HEK293 (cell line): ENCODE measurements around the gene ARHGAP45.

Experiments
- BCL11A ChIP-seq: fragments of 450-650 bp; formaldehyde crosslinking; IDR thresholded peaks from 2 replicates; pipeline ENCODE4 v1.5.1; 2016; ENCODE audit warnings: low read depth, missing biosample characterization, missing genetic modification characterization
- GLIS1 ChIP-seq: fragments of 450-650 bp; formaldehyde crosslinking; IDR thresholded peaks from 2 replicates; pipeline ENCODE4 v1.5.1; 2016; ENCODE audit warnings: missing biosample characterization, missing genetic modification characterization
- GLIS2 ChIP-seq: fragments of 450-650 bp; formaldehyde crosslinking; IDR thresholded peaks from 2 replicates; pipeline ENCODE4 v1.5.1; 2016; ENCODE audit warnings: missing biosample characterization, missing genetic modification characterization
- KLF10 ChIP-seq: fragments of 450-650 bp; IDR thresholded peaks from 2 replicates; pipeline ENCODE4 v1.5.1; 2018; ENCODE audit warnings: missing biosample characterization, mild to moderate bottlenecking, missing genetic modification characterization
- KLF8 ChIP-seq: fragments of 450-650 bp; formaldehyde crosslinking; IDR thresholded peaks from 2 replicates; pipeline ENCODE4 v1.5.1; 2016; ENCODE audit warnings: missing biosample characterization, missing genetic modification characterization
- MEIS1 ChIP-seq: sonication (generic); formaldehyde crosslinking; IDR thresholded peaks from 2 replicates; pipeline ENCODE4 v1.8.1; 2022; ENCODE audit warnings: missing genetic modification reagents, mild to moderate bottlenecking, borderline replicate concordance
- SP2 ChIP-seq: fragments of 450-650 bp; formaldehyde crosslinking; IDR thresholded peaks from 2 replicates; pipeline ENCODE4 v1.5.1; 2016; ENCODE audit warnings: missing biosample characterization, missing genetic modification characterization
- SP3 ChIP-seq: fragments of 450-650 bp; formaldehyde crosslinking; IDR thresholded peaks from 2 replicates; pipeline ENCODE4 v1.5.1; 2016; ENCODE audit warnings: missing biosample characterization, missing genetic modification characterization
- SP7 ChIP-seq: fragments of 450-650 bp; formaldehyde crosslinking; IDR thresholded peaks from 2 replicates; pipeline ENCODE4 v1.5.1; 2016; ENCODE audit warnings: missing biosample characterization, missing genetic modification characterization
- ZBTB17 ChIP-seq: fragments of 450-650 bp; formaldehyde crosslinking; IDR thresholded peaks from 2 replicates; pipeline ENCODE4 v1.5.1; 2016; ENCODE audit warnings: missing biosample characterization, missing genetic modification characterization
- ZBTB20 ChIP-seq: fragments of 450-650 bp; formaldehyde crosslinking; IDR thresholded peaks from 2 replicates; pipeline ENCODE4 v1.5.1; 2016; ENCODE audit warnings: missing biosample characterization, missing genetic modification characterization
- ZBTB8A ChIP-seq: fragments of 450-650 bp; formaldehyde crosslinking; IDR thresholded peaks from 2 replicates; pipeline ENCODE4 v1.5.1; 2016; ENCODE audit warnings: missing biosample characterization, missing genetic modification characterization
- ZNF140 ChIP-seq: fragments of 450-650 bp; formaldehyde crosslinking; IDR thresholded peaks from 2 replicates; pipeline ENCODE4 v1.5.1; 2016; ENCODE audit warnings: missing biosample characterization, missing genetic modification characterization
- ZNF214 ChIP-seq: fragments of 450-650 bp; formaldehyde crosslinking; IDR thresholded peaks from 2 replicates; pipeline ENCODE4 v1.5.1; 2017; ENCODE audit warnings: missing biosample characterization, mild to moderate bottlenecking, missing genetic modification characterization, borderline replicate concordance
- ZNF248 ChIP-seq: fragments of 450-650 bp; formaldehyde crosslinking; IDR thresholded peaks from 2 replicates; pipeline ENCODE4 v1.5.1; 2017; ENCODE audit warnings: missing biosample characterization, missing genetic modification characterization
- ZNF558 ChIP-seq: fragments of 450-650 bp; formaldehyde crosslinking; IDR thresholded peaks from 2 replicates; pipeline ENCODE4 v1.5.1; 2016; ENCODE audit warnings: missing biosample characterization, missing genetic modification characterization
- ZNF677 ChIP-seq: fragments of 450-650 bp; IDR thresholded peaks from 2 replicates; pipeline ENCODE4 v1.5.0; 2018; ENCODE audit warnings: missing biosample characterization, mild to moderate bottlenecking, missing genetic modification characterization, moderate library complexity
- TF ChIP-seq, protein P1 (sequence below): fragments of 450-650 bp; formaldehyde crosslinking; IDR thresholded peaks from 2 replicates; pipeline ENCODE4 v1.5.1; 2016; ENCODE audit warnings: missing biosample characterization, missing genetic modification characterization
- TF ChIP-seq, protein P2 (sequence below): fragments of 450-650 bp; formaldehyde crosslinking; IDR thresholded peaks from 2 replicates; pipeline ENCODE4 v1.5.1; 2017; ENCODE audit warnings: missing biosample characterization, missing genetic modification characterization
- TF ChIP-seq, protein P3 (sequence below): fragments of 450-650 bp; formaldehyde crosslinking; conservative IDR thresholded peaks from 2 replicates; pipeline ENCODE4 v1.5.1; 2016; ENCODE audit warnings: low read depth, missing biosample characterization, missing genetic modification characterization
- TF ChIP-seq, protein P4 (sequence below): fragments of 450-650 bp; formaldehyde crosslinking; conservative IDR thresholded peaks from 2 replicates; pipeline ENCODE4 v1.5.1; 2016; ENCODE audit warnings: low read depth, missing biosample characterization, missing genetic modification characterization
- TF ChIP-seq, protein P5 (sequence below): fragments of 450-650 bp; formaldehyde crosslinking; IDR thresholded peaks from 2 replicates; pipeline ENCODE4 v1.5.1; 2016; ENCODE audit warnings: missing biosample characterization, missing genetic modification characterization

The ARHGAP45 gene

DNA sequence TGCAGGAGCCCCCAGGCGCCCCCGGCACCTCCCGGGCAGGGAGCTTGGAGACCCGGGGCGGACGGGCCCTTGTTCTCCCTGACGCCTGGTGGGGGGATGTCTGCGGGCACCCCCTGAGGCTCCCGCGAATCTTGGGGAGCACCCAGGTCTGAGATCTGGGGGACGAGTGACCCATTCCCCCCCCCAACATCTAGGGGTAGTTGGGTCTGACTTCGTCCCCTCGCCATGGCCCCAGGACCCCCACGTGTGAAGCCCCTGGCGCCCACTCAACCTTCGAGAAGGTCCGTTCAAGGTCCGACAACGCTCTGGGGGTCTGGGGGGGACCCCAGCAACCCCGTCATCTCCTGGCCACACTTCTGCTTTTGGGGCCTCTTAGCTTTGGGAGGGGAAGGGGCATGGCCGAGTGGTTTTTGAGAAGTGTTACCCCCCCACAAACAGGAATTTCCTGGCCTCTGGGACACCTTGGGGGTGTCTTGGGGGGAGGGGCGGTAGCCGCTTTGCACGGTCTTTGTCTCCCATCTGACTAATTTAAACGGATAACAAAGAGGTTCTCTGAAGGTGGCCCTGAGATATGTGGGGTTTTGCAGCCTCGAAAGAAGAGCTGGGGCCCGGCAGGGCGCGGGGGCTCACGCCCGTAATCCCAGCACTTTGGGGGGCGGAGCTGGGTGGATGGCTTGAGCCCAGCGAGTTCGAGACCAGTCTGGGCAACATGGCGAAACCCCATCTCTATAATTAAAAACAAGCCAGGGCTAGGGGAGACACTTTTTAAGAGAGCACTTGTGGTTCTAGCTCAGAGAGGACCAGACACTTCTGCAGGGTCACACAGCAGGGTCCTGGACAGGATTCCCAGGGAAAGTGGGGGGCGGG is 40.0 kb upstream of the ARHGAP45 start (continued):
- TF ChIP-seq ZBTB8A (tag by site-specific recombination) (peak; percentile 8), ZNF214 (tag by site-specific recombination) (no peak), ZBTB17 (tag by site-specific recombination) (no peak), ZNF248 (tag by site-specific recombination) (no peak), ZNF140 (tag by site-specific recombination) (no peak), SP2 (tag by site-specific recombination) (peak; percentile 6; the same call in 1 of the 2 replicates), KLF8 (tag by site-specific recombination) (peak; percentile 76; the same call in 1 of the 2 replicates), SP7 (tag by site-specific recombination) (0 out of 2 replicates have a peak, but pooled peaks have one; percentile 15), KLF10 (tag by site-specific recombination) (peak; percentile 50; the same call in 1 of the 2 replicates), MEIS1 (CRISPR knock-in tag) (no peak), SP3 (tag by site-specific recombination) (peak; percentile 16; the same call in 1 of the 2 replicates), GLIS1 (tag by site-specific recombination) (peak; percentile 39; the same call in 1 of the 2 replicates), GLIS2 (tag by site-specific recombination) (peak; percentile 93), ZNF558 (tag by site-specific recombination) (no peak), BCL11A (tag by site-specific recombination) (no peak), ZBTB20 (peak; percentile 1), ZNF677 (tag by site-specific recombination) (no peak)
- TF ChIP-seq, protein P1, sequence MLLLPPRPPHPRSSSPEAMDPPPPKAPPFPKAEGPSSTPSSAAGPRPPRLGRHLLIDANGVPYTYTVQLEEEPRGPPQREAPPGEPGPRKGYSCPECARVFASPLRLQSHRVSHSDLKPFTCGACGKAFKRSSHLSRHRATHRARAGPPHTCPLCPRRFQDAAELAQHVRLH = peak; percentile 86
- TF ChIP-seq, protein P2, sequence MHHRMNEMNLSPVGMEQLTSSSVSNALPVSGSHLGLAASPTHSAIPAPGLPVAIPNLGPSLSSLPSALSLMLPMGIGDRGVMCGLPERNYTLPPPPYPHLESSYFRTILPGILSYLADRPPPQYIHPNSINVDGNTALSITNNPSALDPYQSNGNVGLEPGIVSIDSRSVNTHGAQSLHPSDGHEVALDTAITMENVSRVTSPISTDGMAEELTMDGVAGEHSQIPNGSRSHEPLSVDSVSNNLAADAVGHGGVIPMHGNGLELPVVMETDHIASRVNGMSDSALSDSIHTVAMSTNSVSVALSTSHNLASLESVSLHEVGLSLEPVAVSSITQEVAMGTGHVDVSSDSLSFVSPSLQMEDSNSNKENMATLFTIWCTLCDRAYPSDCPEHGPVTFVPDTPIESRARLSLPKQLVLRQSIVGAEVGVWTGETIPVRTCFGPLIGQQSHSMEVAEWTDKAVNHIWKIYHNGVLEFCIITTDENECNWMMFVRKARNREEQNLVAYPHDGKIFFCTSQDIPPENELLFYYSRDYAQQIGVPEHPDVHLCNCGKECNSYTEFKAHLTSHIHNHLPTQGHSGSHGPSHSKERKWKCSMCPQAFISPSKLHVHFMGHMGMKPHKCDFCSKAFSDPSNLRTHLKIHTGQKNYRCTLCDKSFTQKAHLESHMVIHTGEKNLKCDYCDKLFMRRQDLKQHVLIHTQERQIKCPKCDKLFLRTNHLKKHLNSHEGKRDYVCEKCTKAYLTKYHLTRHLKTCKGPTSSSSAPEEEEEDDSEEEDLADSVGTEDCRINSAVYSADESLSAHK (tag by site-specific recombination) = peak; percentile 35; the same call in 1 of the 2 replicates
- TF ChIP-seq, protein P3, sequence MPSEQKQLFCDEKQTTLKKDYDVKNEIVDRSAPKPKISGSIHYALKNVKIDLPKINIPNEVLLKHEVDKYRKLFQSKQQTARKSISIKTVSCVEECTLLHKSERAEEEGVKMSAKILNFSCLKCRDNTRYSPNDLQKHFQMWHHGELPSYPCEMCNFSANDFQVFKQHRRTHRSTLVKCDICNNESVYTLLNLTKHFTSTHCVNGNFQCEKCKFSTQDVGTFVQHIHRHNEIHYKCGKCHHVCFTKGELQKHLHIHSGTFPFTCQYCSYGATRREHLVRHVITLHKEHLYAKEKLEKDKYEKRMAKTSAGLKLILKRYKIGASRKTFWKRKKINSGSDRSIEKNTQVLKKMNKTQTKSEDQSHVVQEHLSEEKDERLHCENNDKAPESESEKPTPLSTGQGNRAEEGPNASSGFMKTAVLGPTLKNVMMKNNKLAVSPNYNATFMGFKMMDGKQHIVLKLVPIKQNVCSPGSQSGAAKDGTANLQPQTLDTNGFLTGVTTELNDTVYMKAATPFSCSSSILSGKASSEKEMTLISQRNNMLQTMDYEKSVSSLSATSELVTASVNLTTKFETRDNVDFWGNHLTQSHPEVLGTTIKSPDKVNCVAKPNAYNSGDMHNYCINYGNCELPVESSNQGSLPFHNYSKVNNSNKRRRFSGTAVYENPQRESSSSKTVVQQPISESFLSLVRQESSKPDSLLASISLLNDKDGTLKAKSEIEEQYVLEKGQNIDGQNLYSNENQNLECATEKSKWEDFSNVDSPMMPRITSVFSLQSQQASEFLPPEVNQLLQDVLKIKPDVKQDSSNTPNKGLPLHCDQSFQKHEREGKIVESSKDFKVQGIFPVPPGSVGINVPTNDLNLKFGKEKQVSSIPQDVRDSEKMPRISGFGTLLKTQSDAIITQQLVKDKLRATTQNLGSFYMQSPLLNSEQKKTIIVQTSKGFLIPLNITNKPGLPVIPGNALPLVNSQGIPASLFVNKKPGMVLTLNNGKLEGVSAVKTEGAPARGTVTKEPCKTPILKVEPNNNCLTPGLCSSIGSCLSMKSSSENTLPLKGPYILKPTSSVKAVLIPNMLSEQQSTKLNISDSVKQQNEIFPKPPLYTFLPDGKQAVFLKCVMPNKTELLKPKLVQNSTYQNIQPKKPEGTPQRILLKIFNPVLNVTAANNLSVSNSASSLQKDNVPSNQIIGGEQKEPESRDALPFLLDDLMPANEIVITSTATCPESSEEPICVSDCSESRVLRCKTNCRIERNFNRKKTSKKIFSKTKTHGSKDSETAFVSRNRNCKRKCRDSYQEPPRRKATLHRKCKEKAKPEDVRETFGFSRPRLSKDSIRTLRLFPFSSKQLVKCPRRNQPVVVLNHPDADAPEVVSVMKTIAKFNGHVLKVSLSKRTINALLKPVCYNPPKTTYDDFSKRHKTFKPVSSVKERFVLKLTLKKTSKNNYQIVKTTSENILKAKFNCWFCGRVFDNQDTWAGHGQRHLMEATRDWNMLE (tag by site-specific recombination) = no peak
- TF ChIP-seq, protein P4, sequence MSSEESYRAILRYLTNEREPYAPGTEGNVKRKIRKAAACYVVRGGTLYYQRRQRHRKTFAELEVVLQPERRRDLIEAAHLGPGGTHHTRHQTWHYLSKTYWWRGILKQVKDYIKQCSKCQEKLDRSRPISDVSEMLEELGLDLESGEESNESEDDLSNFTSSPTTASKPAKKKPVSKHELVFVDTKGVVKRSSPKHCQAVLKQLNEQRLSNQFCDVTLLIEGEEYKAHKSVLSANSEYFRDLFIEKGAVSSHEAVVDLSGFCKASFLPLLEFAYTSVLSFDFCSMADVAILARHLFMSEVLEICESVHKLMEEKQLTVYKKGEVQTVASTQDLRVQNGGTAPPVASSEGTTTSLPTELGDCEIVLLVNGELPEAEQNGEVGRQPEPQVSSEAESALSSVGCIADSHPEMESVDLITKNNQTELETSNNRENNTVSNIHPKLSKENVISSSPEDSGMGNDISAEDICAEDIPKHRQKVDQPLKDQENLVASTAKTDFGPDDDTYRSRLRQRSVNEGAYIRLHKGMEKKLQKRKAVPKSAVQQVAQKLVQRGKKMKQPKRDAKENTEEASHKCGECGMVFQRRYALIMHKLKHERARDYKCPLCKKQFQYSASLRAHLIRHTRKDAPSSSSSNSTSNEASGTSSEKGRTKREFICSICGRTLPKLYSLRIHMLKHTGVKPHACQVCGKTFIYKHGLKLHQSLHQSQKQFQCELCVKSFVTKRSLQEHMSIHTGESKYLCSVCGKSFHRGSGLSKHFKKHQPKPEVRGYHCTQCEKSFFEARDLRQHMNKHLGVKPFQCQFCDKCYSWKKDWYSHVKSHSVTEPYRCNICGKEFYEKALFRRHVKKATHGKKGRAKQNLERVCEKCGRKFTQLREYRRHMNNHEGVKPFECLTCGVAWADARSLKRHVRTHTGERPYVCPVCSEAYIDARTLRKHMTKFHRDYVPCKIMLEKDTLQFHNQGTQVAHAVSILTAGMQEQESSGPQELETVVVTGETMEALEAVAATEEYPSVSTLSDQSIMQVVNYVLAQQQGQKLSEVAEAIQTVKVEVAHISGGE (tag by site-specific recombination) = 0 out of 2 replicates have a peak, but pooled peaks have one; percentile 11
- TF ChIP-seq, protein P5, sequence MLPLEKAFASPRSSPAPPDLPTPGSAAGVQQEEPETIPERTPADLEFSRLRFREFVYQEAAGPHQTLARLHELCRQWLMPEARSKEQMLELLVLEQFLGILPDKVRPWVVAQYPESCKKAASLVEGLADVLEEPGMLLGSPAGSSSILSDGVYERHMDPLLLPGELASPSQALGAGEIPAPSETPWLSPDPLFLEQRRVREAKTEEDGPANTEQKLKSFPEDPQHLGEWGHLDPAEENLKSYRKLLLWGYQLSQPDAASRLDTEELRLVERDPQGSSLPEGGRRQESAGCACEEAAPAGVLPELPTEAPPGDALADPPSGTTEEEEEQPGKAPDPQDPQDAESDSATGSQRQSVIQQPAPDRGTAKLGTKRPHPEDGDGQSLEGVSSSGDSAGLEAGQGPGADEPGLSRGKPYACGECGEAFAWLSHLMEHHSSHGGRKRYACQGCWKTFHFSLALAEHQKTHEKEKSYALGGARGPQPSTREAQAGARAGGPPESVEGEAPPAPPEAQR (tag by site-specific recombination) = no peak
